Measurements from ENCODE around the gene MB.

- TF ChIP-seq CTCF (IDR thresholded peaks at IDR 0.05) (peak; percentile 25 to 76 (median 64)), POLR2AphosphoS5 (IDR thresholded peaks at IDR 0.05) (peak; percentile 21), POLR2A (IDR thresholded peaks at IDR 0.05) (peak; percentile 31)
Observed at GRCh38 chr22:35627267-35628041, 10.3 kb upstream of the MB start.

Measured in prostate gland (tissue), 2 donors.